HepG2 (cell line): ENCODE measurements around the gene ATP6V0A1. TPM values are rescaled to one million over a fixed set of nuclear protein-coding genes. Genes with fewer than 3 reads are reported as not detected.

Experiments used
- BORCS8-MEF2B ChIP-seq: sonication (generic); formaldehyde crosslinking; IDR thresholded peaks from 2 replicates; pipeline ENCODE4 v1.8.0; 2022; ENCODE audit warnings: mild to moderate bottlenecking, missing genetic modification reagents
- CEBPB ChIP-seq: IDR thresholded peaks from 2 replicates; pipeline ENCODE4 v1.6.1; 2011; ENCODE audit warnings: low read depth, low read length, improper control_type of control experiment, borderline replicate concordance
- CREM ChIP-seq, 2 experiments: sonication (generic) in 1 of 2; formaldehyde crosslinking in 1 of 2; IDR thresholded peaks; 2 replicates each; pipeline versions ENCODE4 v1.4.0 to v1.6.1; 2016 to 2020; ENCODE audit warnings: antibody characterized with exemption in 1 of 2, mild to moderate bottlenecking in 1 of 2, missing genetic modification reagents in 1 of 2
- IRX3 ChIP-seq: sonication (generic); formaldehyde crosslinking; IDR thresholded peaks from 2 replicates; pipeline ENCODE4 v1.8.1; 2023; ENCODE audit warnings: mild to moderate bottlenecking, low read depth, missing genetic modification reagents, borderline replicate concordance
- KAT7 ChIP-seq: IDR thresholded peaks from 2 replicates; pipeline ENCODE4 v1.6.1; 2018; ENCODE audit warnings: borderline replicate concordance, missing compliant biosample characterization
- KLF9 ChIP-seq: IDR thresholded peaks from 2 replicates; pipeline ENCODE4 v1.6.1; 2016; ENCODE audit warnings: low read depth
- MAFF ChIP-seq: IDR thresholded peaks from 2 replicates; pipeline ENCODE4 v1.6.1; 2011; ENCODE audit warnings: low read depth, low read length, improper control_type of control experiment
- MLLT10 ChIP-seq: sonication (generic); formaldehyde crosslinking; IDR thresholded peaks from 2 replicates; pipeline ENCODE4 v1.4.0; 2020; ENCODE audit warnings: missing genetic modification reagents
- NR3C1 ChIP-seq: sonication (generic); formaldehyde crosslinking; IDR thresholded peaks from 2 replicates; pipeline ENCODE4 v1.4.0; 2020; ENCODE audit warnings: missing genetic modification reagents
- REL ChIP-seq: sonication (generic); formaldehyde crosslinking; conservative IDR thresholded peaks from 2 replicates; pipeline ENCODE4 v1.8.0; 2022; ENCODE audit warnings: mild to moderate bottlenecking, missing genetic modification reagents, moderate library complexity
- XBP1 ChIP-seq: sonication (generic); formaldehyde crosslinking; IDR thresholded peaks from 2 replicates; pipeline ENCODE4 v1.5.0; 2020; ENCODE audit warnings: missing genetic modification reagents
- ZFP36L2 ChIP-seq: sonication (generic); formaldehyde crosslinking; IDR thresholded peaks from 2 replicates; pipeline ENCODE4 v1.4.0; 2020; ENCODE audit warnings: missing genetic modification reagents
- ZFP82 ChIP-seq: sonication (generic); formaldehyde crosslinking; IDR thresholded peaks from 2 replicates; pipeline ENCODE4 v1.5.1; 2020; ENCODE audit warnings: mild to moderate bottlenecking, missing genetic modification reagents, borderline replicate concordance
- ZNF160 ChIP-seq: sonication (generic); formaldehyde crosslinking; IDR thresholded peaks from 2 replicates; pipeline ENCODE4 v1.8.0; 2022; ENCODE audit warnings: mild to moderate bottlenecking, inconsistent platforms, missing genetic modification reagents
- ZNF20 ChIP-seq: sonication (generic); formaldehyde crosslinking; IDR thresholded peaks from 2 replicates; pipeline ENCODE4 v1.4.0; 2020; ENCODE audit warnings: mild to moderate bottlenecking, moderate library complexity, missing genetic modification reagents
- ZNF569 ChIP-seq: sonication (generic); formaldehyde crosslinking; IDR thresholded peaks from 2 replicates; pipeline ENCODE4 v1.5.0; 2020; ENCODE audit warnings: mild to moderate bottlenecking, missing genetic modification reagents, moderate library complexity, borderline replicate concordance
- ZNF570 ChIP-seq: sonication (generic); formaldehyde crosslinking; IDR thresholded peaks from 2 replicates; pipeline ENCODE4 v1.4.0; 2020; ENCODE audit warnings: mild to moderate bottlenecking, missing genetic modification reagents, borderline replicate concordance
- ZNF644 ChIP-seq: IDR thresholded peaks from 2 replicates; pipeline ENCODE4 v1.6.1; 2016; ENCODE audit warnings: low read depth
- polyA plus RNA-seq, 8 experiments: library from polyadenylated mRNA; depleted of rRNA in 3 of 8; stranded (reverse) in 7 of 8; unstranded in 1 of 8; fragments of >200 nt; fragmentation: Illumina TruSeq in 4 of 8; extraction: Trizol in 4 of 8; gene quantifications; 2 replicates each; pipeline versions ENCODE4 v1.2.1 to v1.2.3, GENCODE V29; 2011 to 2016; ENCODE audit warnings: low read depth in 4 of 8, missing spikeins in 1 of 8, mixed read lengths in 1 of 8; ENCODE audit not compliant: insufficient read depth in 1 of 8
- total RNA-seq, 5 experiments: library from RNA; depleted of rRNA; stranded (reverse); fragments of >200 nt; fragmentation: Illumina TruSeq; extraction: Trizol; gene quantifications; 2 replicates each; pipeline ENCODE4 v1.2.3, GENCODE V29; 2016; ENCODE audit warnings: low read depth in 1 of 5
- TF ChIP-seq, protein P1 (sequence below): IDR thresholded peaks from 2 replicates; pipeline ENCODE4 v1.6.1; 2016; ENCODE audit warnings: missing compliant biosample characterization, missing genetic modification reagents, borderline replicate concordance
- TF ChIP-seq, protein P2 (sequence below): sonication (generic); formaldehyde crosslinking; IDR thresholded peaks from 2 replicates; pipeline ENCODE4 v1.4.0; 2020; ENCODE audit warnings: missing genetic modification reagents, borderline replicate concordance
- TF ChIP-seq, protein P3 (sequence below): sonication (generic); formaldehyde crosslinking; IDR thresholded peaks from 2 replicates; pipeline ENCODE4 v1.8.1; 2022; ENCODE audit warnings: mild to moderate bottlenecking, missing genetic modification reagents
- TF ChIP-seq, protein P4 (sequence below): sonication (generic); formaldehyde crosslinking; IDR thresholded peaks from 2 replicates; pipeline ENCODE4 v1.4.0; 2020; ENCODE audit warnings: mild to moderate bottlenecking, missing genetic modification reagents

Gene ATP6V0A1
- total and polyA plus RNA-seq, 2 of the 13 experiments (the other 11 are each of a cell fraction or from before 2014, with no cell fraction given), result 27.9 to 54.1 TPM

DNA sequence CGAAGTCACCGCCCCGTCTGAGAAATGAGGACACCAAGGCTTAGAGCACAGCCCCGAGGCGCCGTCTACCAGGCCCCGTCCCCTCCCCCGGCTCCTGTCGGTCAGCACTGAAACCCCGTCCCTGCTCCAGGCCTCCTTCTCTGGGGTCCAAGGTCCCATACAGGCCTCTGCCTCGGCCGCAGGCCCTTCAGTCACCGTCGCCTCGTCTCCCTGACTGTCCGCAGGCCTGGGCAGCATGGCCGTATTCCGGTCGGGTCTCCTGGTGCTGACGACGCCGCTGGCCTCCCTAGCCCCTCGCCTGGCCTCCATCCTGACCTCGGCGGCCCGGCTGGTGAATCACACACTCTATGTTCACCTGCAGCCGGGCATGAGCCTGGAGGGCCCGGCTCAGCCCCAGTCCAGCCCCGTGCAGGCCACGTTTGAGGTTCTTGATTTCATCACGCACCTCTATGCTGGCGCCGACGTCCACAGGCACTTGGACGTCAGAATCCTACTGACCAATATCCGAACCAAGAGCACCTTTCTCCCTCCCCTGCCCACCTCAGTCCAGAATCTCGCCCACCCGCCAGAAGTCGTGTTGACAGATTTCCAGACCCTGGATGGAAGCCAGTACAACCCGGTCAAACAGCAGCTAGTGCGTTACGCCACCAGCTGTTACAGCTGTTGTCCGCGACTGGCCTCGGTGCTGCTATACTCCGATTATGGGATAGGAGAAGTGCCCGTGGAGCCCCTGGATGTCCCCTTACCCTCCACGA lies 103.9 kb downstream of the ATP6V0A1 start (continued):
- TF ChIP-seq ZNF644 (CRISPR knock-in tag), result 0 out of 2 replicates have a peak, but pooled peaks have one; percentile 3
- peak; percentile 19; the same call in 1 of the 2 replicates for TF ChIP-seq KAT7 (CRISPR knock-in tag)
- 0 out of 2 replicates have a peak, but pooled peaks have one; percentile 48 for TF ChIP-seq BORCS8-MEF2B (CRISPR knock-in tag)
- TF ChIP-seq ZFP82 (CRISPR knock-in tag), result no peak
- TF ChIP-seq CREM (IDR thresholded peaks at IDR 0.05), result no peak
- TF ChIP-seq CREM (CRISPR knock-in tag; IDR thresholded peaks at IDR 0.05), result no peak
- 0 out of 2 replicates have a peak, but pooled peaks have one; percentile 58 for TF ChIP-seq MLLT10 (CRISPR knock-in tag)
- peak; percentile 77; the same call in 1 of the 2 replicates for TF ChIP-seq IRX3
- TF ChIP-seq NR3C1 (CRISPR knock-in tag), result no peak
- TF ChIP-seq MAFF, result no peak
- TF ChIP-seq, protein P1, sequence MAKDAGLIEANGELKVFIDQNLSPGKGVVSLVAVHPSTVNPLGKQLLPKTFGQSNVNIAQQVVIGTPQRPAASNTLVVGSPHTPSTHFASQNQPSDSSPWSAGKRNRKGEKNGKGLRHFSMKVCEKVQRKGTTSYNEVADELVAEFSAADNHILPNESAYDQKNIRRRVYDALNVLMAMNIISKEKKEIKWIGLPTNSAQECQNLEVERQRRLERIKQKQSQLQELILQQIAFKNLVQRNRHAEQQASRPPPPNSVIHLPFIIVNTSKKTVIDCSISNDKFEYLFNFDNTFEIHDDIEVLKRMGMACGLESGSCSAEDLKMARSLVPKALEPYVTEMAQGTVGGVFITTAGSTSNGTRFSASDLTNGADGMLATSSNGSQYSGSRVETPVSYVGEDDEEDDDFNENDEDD (CRISPR knock-in tag), result peak; percentile 11; the same call in 1 of the 2 replicates
- TF ChIP-seq ZFP36L2 (CRISPR knock-in tag), result no peak
- TF ChIP-seq, protein P2, sequence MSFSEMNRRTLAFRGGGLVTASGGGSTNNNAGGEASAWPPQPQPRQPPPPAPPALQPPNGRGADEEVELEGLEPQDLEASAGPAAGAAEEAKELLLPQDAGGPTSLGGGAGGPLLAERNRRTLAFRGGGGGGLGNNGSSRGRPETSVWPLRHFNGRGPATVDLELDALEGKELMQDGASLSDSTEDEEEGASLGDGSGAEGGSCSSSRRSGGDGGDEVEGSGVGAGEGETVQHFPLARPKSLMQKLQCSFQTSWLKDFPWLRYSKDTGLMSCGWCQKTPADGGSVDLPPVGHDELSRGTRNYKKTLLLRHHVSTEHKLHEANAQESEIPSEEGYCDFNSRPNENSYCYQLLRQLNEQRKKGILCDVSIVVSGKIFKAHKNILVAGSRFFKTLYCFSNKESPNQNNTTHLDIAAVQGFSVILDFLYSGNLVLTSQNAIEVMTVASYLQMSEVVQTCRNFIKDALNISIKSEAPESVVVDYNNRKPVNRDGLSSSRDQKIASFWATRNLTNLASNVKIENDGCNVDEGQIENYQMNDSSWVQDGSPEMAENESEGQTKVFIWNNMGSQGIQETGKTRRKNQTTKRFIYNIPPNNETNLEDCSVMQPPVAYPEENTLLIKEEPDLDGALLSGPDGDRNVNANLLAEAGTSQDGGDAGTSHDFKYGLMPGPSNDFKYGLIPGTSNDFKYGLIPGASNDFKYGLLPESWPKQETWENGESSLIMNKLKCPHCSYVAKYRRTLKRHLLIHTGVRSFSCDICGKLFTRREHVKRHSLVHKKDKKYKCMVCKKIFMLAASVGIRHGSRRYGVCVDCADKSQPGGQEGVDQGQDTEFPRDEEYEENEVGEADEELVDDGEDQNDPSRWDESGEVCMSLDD (CRISPR knock-in tag), result 0 out of 2 replicates have a peak, but pooled peaks have one; percentile 38
- TF ChIP-seq CEBPB, result peak; percentile 51; the same call in 1 of the 2 replicates
- no peak for TF ChIP-seq KLF9 (CRISPR knock-in tag)
- no peak for TF ChIP-seq ZNF20 (CRISPR knock-in tag)
- TF ChIP-seq, protein P3, sequence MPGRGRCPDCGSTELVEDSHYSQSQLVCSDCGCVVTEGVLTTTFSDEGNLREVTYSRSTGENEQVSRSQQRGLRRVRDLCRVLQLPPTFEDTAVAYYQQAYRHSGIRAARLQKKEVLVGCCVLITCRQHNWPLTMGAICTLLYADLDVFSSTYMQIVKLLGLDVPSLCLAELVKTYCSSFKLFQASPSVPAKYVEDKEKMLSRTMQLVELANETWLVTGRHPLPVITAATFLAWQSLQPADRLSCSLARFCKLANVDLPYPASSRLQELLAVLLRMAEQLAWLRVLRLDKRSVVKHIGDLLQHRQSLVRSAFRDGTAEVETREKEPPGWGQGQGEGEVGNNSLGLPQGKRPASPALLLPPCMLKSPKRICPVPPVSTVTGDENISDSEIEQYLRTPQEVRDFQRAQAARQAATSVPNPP, result 0 out of 2 replicates have a peak, but pooled peaks have one; percentile 56
- TF ChIP-seq ZNF570 (CRISPR knock-in tag), result 0 out of 2 replicates have a peak, but pooled peaks have one; percentile 21
- no peak for TF ChIP-seq XBP1 (CRISPR knock-in tag)
- no peak for TF ChIP-seq ZNF569 (CRISPR knock-in tag)
- 0 out of 2 replicates have a peak, but pooled peaks have one; percentile 26 for TF ChIP-seq REL (CRISPR knock-in tag)
- TF ChIP-seq, protein P4, sequence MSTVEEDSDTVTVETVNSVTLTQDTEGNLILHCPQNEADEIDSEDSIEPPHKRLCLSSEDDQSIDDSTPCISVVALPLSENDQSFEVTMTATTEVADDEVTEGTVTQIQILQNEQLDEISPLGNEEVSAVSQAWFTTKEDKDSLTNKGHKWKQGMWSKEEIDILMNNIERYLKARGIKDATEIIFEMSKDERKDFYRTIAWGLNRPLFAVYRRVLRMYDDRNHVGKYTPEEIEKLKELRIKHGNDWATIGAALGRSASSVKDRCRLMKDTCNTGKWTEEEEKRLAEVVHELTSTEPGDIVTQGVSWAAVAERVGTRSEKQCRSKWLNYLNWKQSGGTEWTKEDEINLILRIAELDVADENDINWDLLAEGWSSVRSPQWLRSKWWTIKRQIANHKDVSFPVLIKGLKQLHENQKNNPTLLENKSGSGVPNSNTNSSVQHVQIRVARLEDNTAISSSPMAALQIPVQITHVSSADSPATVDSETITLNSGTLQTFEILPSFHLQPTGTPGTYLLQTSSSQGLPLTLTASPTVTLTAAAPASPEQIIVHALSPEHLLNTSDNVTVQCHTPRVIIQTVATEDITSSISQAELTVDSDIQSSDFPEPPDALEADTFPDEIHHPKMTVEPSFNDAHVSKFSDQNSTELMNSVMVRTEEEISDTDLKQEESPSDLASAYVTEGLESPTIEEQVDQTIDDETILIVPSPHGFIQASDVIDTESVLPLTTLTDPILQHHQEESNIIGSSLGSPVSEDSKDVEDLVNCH (CRISPR knock-in tag), result no peak
- TF ChIP-seq ZNF160, result peak; percentile 68
